HG03095 (cell line): ENCODE data around the gene MGAT4C.
"Not testable (repeated sequence)": the region's sequence is repeated elsewhere in the genome, so short reads cannot be mapped to it uniquely, and the experiment has no call there.

Experiments
- ATAC-seq: cut with Tn5 transposase; IDR thresholded peaks from one replicate; pipeline ENCODE4 v1.9.1; 2021; ENCODE audit warnings: moderate library complexity; ENCODE audit not compliant: unreplicated experiment

Gene MGAT4C

DNA sequence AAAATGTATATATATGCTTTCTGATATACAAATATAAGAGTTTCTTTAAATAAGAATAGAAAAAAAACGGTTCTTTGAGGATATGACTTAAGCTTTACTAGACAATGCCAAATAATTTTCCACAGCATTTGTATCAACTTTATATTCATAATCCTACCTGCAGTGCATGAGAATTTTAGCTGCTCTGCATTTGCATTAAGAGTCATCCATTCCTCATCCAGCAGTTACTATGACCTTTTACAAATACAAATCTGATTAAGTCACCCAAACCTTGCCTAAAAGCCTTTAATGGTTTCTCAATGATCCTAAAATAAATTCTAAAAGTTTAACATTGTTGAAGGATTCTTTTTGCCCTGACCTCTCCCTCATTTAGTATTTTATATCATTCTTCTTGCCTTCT is 116.5 kb downstream of the MGAT4C start:
- no peak for ATAC-seq

DNA sequence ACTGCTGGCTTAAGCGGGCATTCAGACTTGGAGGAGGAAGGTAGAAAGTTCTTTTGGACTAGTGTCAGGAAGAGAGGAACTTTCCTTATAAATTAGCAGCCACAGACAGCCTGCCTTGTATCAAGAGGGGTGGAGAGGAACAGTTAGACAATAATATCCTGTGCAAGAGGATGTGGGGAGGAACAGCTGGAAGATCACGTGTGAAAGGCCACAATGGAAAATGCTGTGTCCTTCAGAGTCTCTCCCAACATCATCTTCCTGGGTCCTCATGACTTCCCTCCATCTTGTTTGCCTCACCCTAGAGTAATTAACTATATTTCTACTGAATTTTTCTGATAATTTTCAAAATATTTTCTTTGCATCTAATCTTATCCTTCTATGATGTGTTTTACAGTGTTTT is 117.4 kb downstream of the MGAT4C start:
- no peak for ATAC-seq

DNA sequence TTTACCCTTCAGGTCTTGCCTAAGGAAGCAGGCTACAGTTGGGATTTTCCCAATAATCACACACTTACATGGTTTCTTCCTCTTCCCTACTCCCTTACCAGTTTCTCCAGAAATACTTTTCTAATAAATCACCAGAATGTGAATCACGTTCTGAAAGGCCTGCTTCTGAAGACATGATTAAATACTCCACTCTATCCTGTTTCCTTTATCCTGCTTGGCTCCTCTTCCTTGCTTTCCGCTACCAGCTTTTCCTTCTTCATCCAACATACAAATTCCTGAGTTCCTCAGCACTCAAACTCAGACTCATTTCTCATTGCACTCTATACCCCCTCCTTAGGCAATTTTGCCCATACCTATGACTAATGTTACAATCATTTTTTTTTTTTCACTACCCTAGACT is 118.3 kb downstream of the MGAT4C start:
- ATAC-seq, result no peak

DNA sequence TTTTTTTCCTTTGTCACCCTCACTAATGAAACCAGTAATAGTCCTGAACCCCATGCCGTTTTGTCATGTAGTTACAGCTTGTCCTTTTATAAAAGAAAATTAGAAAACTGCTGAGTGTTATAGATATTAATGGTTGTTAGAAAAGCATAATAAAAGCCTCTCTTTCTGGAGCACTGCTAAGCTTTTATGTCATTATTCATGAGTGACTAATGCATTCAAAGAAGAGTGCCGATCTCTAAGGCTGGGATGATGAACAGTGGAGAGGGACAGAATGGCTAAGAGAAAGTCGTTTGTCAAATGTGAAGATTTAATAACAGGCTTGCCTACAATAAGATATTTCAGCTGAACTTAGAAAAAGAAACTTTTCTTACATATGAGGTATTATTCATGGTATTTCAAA is 121.6 kb downstream of the MGAT4C start:
- no peak for ATAC-seq

DNA sequence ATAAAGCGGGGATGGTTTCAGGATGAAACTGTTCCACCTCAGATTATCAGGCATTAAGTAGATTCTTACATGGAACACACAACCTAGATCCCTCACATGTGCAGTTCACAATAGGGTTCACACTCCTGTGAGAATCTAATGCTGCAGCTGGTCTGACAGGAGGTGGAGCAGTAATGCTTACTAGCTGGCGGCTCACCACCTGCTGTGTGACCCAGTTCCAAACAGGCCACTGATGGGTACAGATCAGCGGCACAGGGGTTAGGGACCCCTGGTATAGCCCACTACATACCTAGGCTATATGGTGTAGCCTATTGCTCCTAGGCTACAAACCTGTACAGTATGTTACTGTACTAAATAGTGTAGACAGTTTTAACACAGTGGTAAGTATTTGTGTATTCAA is 129.3 kb downstream of the MGAT4C start:
- ATAC-seq, result not testable (repeated sequence)

DNA sequence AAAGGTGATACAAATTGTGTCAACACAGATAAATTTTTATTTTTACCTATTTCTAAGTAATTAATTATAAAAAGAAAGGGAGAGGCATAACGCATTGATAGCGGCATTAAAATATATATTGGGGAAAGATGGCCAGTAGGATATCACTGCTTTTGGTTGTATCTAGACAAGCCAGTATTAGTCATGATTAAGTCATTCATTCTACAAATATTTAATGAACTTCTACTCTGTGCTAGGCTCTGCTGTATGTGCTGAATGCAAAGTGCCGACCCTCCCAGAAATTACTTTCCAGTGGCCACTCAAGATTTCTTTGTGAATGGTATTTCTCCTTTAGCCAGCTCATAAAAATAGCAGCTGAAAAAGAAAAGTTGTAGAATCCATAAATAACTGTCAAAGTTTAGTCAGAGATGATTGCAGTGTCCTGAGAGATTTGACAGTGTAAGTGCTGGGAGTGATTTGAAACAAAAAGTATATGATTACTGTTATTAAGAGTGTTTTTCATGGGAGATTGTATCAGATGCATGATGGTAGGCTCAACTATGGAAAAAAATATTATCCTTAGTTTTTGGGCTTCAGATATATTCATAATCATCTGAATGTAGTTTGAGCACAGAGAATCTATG is 133.2 kb downstream of the MGAT4C start:
- ATAC-seq, result no peak

DNA sequence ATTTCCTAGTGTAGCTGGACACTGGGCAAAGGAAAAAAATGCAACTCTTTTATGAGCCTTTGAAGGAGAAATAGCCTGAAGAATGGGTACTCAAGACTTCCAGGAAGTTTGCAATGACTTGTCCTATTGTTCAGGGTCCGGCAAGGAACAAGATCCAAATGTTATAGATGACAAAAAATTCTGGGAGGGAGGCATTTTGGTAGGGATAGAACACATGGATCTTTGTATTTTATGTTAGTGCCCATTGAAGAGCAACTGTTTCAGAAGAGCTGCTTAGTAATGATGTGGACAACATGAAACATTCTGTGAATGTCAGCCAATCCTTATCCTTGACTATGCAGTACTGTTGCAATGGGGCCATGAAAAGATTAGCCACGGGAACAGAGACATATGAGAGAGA is 138.0 kb downstream of the MGAT4C start:
- ATAC-seq, result no peak

DNA sequence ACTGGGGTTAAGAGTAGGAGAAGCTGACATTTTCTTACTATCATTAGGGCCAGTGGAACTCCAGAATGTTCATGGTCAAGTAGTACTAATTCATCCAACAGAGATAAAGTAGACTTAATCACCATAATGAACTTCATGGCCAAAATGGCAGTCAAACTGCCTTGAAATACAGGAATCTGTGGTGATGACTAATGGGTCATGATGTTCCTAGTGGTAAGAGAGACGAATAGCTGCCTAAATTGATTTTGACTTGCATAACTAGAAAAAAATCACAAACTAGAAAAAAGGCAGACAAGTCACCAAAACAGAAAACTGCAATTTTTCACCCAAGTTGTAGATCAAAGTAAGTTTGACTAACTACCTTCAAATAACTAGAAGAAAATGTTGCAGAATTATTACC is 138.5 kb downstream of the MGAT4C start:
- no peak for ATAC-seq

DNA sequence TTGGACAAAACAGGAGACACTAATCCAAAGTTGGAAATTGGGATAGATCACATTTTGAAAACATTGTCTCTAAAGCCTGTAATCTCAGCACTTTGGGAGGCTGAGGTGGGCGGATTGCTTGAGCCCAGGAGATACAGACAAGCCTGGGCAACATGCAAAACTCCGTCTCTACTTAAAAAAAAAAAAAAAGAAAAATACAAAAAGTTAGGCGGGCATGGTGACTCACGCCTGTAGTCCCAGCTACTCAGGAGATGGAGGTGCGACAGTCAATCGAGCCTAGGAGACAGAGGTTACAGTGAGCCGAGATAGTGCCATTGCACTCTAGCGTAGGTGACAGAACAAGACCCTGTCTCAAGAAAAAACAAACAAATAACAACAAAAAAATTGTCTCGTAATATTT is 152.1 kb downstream of the MGAT4C start:
- no peak for ATAC-seq

DNA sequence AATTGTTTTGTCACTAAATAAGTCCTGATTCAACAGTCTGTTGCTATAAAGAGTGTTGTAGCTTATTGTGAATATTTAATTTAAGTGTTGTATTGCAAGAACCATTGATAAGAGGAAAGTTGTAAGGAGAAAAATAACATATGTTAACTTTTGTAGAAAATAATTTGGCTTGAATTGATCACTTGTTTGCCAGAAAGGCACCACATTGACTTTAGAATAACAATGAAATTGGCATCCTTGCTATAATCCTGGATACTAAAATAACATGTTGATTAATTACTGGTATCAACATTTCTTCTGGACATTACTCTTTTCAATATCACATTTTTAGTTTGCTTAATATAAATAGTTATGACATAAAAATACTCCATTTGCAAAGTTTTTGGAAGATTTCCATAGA is 159.0 kb downstream of the MGAT4C start:
- no peak for ATAC-seq

DNA sequence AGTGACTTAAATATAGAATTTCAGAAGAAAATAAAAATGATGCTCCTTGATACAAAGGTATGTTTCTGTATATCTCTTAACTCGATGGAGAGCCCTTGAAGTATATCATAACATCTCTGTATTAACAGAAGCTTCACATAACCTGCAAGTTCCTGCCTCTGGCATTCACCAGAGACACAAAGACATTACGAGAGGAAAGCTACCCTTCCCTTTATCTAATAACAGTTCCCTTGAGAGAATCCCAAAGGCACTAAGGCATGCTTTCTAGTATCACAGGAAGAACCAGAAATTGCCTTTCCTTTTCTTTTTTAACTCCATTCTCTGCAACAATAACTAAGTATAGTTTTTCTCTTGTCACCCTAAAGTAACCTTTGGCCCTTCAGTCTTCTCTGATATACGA is 164.5 kb downstream of the MGAT4C start:
- ATAC-seq, result no peak

DNA sequence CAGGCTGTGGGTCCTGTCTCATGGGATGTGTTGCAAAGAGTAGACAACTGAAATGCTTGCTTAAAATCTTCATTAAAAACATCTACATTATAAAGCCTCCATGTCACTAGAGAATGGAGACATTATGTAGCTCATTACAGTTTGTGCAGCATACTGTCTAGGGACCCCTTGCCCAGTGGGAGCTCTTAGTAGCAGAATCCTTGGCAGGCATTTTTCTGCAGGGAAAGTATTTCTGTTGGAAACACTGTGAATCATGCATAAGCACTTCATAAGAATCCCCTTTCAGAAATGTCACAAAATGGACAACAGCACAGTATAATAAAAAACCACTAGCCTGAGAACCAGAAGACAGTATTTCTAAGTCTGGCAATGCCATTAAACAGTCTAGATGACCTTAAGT is 174.3 kb downstream of the MGAT4C start:
- ATAC-seq, result no peak

DNA sequence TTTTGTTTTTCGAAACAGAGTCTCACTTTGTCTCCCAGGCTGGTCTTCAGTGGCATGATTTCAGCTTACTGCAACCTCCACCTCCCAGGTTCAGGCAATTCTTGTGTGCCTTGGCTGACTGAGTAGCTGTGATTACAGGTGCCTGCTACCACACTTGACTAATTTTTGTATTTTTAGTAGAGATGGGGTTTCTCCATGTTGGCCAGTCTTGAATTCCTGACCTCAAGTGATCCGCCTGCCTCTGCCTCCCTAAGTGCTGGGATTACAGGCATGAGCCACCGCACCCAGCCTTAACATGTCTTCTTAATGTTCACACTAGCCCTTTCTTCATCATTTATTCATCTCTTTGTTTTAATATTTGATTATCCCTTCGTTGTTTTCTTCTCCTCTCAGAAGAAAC is 197.1 kb downstream of the MGAT4C start:
- not testable (repeated sequence) for ATAC-seq

DNA sequence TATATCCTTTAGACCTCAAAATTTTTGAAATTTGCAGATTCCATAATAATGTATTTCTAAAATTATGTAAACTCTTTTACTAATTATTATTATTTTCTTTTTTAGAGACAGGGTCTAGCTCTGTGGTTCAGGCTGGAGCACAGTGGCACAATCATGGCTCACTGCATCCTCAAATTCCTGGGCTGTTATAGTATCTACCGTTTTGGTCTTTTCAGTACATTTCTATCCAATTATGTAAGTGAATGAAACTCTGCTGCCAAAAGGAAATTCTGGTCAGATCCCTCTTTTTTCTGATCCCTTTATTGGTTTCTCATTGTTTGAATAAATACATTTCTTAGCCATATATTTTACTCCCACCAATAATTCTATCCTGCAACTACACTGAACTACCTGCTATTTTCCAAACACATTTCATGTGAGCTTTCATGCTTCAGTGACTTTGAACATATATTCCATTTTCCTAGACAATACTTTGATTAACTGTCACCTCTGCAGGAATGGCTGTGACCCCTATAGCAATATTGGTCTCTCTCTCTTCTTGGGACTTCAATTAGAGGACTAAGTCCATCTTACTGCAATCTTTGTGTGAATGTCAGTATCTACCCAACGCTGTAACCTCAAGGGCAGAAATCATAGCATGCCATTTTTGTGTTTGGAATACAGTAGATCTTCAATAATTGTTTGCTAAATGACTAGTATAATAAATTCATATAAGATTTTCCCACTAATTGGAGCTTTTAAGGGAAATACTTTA is 198.9 kb downstream of the MGAT4C start:
- no peak for ATAC-seq

DNA sequence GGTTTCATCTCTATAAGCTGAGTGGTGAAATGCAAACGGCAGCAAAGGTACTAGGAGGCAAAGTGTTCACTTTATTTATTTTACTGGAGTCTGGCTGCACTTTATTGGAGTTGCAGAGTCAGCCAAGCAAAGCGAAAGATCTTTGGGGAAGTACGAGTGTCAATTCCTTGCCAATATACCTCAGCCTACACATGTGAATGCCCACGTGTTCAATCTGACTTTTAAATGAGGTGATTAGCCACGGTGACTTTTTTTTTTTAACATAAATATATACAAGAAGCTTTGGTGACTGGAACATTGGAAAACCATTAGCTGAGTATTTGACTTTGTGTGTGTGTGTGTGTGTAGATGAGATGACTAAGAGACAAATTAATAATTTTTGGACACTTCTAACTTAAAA is 203.3 kb downstream of the MGAT4C start:
- no peak for ATAC-seq

DNA sequence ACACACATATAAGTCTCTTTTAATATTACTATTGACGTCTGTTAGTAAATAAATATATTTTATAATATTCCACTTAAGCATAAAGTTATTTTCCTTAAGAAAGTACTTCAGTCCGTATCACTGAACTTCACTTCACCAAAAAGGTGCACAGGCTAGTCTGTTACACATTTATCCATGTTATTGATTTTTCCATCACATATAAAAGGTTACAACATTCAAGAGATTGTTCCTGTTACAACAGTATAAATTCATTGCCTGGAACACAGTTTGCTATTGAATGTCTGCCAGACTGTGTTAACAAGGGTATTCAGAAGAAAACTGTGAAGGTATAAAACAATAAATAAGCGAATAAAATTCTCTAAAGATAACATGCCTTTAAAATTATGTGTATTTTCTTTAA is 206.2 kb downstream of the MGAT4C start:
- ATAC-seq, result no peak

DNA sequence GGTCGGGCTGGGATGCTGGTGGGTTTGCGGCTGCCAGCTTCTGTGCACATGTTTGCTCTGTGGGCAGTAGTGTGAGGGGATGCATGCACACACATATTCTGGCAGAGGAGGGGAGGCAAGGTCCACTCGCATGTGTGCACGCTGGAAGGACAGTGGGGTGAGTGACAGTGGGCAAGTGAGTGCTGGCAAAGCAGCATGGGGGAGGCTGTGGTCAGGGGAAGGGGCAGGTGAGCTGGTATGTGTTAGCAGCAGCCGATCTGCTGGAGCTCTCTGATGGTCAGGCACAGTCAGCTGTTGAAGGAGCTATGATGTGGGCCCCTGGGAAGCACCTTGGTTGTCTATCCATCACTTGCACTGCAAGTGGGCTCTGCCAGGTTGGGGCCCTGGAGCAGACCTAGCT is 211.8 kb downstream of the MGAT4C start:
- ATAC-seq, result no peak

DNA sequence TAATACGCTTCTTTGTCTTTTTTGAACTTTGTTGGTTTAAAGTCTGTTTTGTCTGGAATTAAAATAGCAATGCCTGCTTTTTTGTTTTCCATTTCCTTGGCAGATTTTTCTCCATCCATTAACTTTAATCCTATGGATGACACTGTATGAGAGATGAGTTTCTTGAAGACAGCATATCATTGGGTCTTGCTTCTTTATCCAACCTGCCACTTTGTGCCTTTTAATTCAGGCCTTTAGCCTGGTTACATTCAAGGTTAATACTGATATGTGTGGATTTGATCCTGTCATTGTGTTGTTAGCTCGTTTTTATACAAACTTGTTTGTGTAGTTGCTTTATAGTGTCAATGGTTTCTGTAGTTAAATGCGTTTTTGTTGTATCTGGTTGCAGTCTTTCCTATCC is 214.1 kb downstream of the MGAT4C start:
- ATAC-seq, result no peak

DNA sequence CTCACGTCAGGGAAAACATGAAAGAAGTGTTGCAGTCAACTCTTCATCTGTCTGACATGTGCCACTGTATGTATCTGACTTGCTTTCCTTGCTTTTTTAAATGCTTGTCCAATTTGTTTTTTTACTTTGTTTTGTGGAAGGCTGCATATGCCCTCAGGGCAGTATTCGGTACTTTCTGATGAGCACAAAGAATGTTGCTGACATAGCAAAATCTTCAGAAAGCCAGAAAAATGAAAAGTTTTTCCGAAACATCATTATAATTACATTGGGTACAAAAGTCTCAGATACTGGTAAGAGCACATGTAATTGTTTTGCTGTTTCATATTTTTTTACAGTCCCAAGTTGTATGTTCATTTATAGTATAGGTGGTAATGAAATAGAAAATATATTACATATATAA is 237.8 kb downstream of the MGAT4C start:
- ATAC-seq, result no peak

DNA sequence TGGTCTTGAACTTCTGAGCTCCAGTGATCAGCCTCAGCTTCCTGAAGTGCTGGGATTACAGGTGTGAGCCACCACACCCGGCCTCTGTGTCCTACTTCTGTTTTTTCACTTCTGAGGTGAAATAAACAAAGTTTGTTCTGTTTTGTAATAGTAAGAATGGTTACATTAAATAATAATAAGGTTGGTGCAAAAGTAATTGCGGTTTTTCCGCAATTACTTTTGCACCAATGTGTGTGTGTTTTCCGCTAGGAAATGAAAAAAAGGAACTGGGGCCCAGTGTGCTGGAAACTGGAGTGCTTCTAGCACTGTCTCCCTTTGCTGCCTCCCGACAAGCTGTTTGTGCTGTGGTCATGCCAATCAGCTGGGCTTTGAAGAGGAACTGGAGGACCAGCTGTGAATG is 241.2 kb downstream of the MGAT4C start:
- ATAC-seq, result no peak

DNA sequence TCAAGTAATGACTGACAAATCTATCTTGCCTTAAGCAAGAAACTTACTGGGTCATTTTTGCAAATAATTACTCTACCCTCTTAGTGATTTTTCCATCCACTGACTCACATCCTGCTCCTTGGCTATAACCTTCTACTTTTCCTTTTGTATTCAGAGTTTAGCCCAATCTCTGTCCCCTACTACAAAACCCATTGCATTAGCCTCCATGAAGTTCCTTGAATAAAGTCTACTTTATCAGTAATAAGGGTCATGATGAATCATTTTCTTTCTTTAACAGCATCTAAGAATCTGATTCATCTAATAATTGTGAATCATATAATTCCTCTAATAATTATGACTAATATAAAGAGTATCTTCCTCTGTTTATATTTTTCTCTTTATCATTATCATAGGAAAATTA is 249.5 kb downstream of the MGAT4C start:
- ATAC-seq, result no peak

DNA sequence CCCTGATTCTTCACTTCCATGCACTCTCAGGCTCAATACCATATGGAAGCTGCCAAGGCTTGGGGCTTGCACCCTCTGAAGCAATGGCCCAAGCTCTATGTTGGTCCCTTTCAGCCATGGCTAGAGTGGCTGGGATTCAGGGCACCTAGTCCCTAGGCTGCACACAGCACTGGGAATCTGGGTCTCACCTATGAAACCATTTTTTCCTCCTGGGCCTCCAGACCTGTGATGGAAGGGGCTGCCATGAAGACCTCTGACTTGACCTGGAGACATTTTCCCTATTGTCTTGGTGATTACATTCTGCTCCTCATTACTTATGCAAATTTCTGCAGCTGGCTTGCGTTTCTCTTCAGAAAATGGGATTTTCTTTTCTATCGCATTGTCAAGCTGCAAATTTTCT is 258.1 kb downstream of the MGAT4C start:
- no peak for ATAC-seq

DNA sequence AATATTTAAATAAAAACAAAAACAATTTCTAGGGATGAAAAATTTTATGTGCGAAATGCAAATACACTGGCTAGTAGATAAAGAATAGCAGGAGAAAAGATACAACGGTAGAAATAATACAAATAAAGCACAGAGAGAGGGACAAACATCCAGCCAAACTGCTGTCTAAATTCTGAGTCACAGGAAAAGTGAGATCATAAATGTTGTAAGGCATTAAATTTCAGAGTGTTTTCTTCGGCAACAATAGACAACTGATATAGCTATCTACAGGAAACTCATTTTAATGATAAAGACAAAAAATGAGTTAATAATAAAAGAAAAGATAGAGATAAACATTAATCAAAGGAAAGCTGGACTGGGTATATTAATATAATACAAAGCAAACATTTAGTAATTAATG is 259.9 kb downstream of the MGAT4C start:
- no peak for ATAC-seq
